GM18520 (cell line): ENCODE measurements around the gene ST6GALNAC4.

Experiments
- ATAC-seq: cut with Tn5 transposase; IDR thresholded peaks from one replicate; pipeline ENCODE4 v1.9.1; 2021; ENCODE audit not compliant: unreplicated experiment

The ST6GALNAC4 gene

GRCh38 chr9:127915801-127916719 lies 781 bp downstream of the ST6GALNAC4 start:
- ATAC-seq, result no peak

GRCh38 chr9:127915325-127915752 lies 1.5 kb downstream of the ST6GALNAC4 start:
- no peak for ATAC-seq

GRCh38 chr9:127913682-127914081 lies 3.2 kb downstream of the ST6GALNAC4 start:
- no peak for ATAC-seq

GRCh38 chr9:127912882-127913281 lies 4.0 kb downstream of the ST6GALNAC4 start:
- no peak for ATAC-seq

- ATAC-seq, result no peak
These were observed 4.5 kb downstream of the ST6GALNAC4 start for GRCh38 chr9:127912296-127912695.

- no peak for ATAC-seq
These were observed 6.1 kb downstream of the ST6GALNAC4 start for GRCh38 chr9:127910613-127911205.

GRCh38 chr9:127909839-127910273 lies 7.0 kb downstream of the ST6GALNAC4 start:
- no peak for ATAC-seq

GRCh38 chr9:127908660-127908926 lies 8.2 kb downstream of the ST6GALNAC4 start:
- no peak for ATAC-seq

- no peak for ATAC-seq
These were observed 8.8 kb downstream of the ST6GALNAC4 start for GRCh38 chr9:127907867-127908659.

- ATAC-seq, result no peak
These were observed 11.1 kb downstream of the ST6GALNAC4 start for GRCh38 chr9:127905788-127906191.

- ATAC-seq, result no peak
These were observed 11.7 kb downstream of the ST6GALNAC4 start for GRCh38 chr9:127905004-127905728.

- ATAC-seq, result no peak
These were observed 12.3 kb downstream of the ST6GALNAC4 start for GRCh38 chr9:127904561-127905003.

GRCh38 chr9:127903557-127904475 lies 13.0 kb downstream of the ST6GALNAC4 start:
- no peak for ATAC-seq

- ATAC-seq, result peak; percentile 69
These were observed 17.5 kb downstream of the ST6GALNAC4 start, which contains the start of gene ST6GALNAC6 for GRCh38 chr9:127899128-127899943. ST6GALNAC6 (minus strand) TSS chr9:127899603; CDS start chr9:127897981, 1,622 bp downstream.

GRCh38 chr9:127898433-127899127 lies 18.3 kb downstream of the ST6GALNAC4 start:
- ATAC-seq, result no peak

- ATAC-seq, result no peak
These were observed 19.6 kb downstream of the ST6GALNAC4 start for GRCh38 chr9:127897193-127897692.

GRCh38 chr9:127896395-127897192 lies 20.2 kb downstream of the ST6GALNAC4 start:
- ATAC-seq, result no peak
